NCI-H524 (cell line): ENCODE results near the gene GPR33.
"Not testable (repeated sequence)": the region's sequence is repeated elsewhere in the genome, so short reads cannot be mapped to it uniquely, and the experiment has no call there.

Source experiments
- DNase-seq, 2 experiments: peaks; one replicate each; lab custom pipeline; 2025; lab: John Stamatoyannopoulos, UW

The GPR33 gene

GRCh38 chr14:31461545-31461944, 26.3 kb downstream of the GPR33 start:
- DNase-seq: no peak

GRCh38 chr14:31457665-31458659, 29.9 kb downstream of the GPR33 start:
- no peak for DNase-seq

GRCh38 chr14:31456841-31457664, 30.8 kb downstream of the GPR33 start, which contains the start of gene DTD2:
TSS of gene DTD2 (minus strand) at chr14:31457506. CDS start at chr14:31457393, 113 bp downstream.
- peak; percentile 98 to 99 for DNase-seq

- peak in 1 of 2 experiments; percentile 70 for DNase-seq
Observed at GRCh38 chr14:31449971-31450610, 37.7 kb downstream of the GPR33 start.

- DNase-seq: no peak
Observed at GRCh38 chr14:31449136-31449535, 38.7 kb downstream of the GPR33 start.

- no peak for DNase-seq
Observed at GRCh38 chr14:31445703-31446102, 42.1 kb downstream of the GPR33 start.

- no peak for DNase-seq
Observed at GRCh38 chr14:31442284-31442683, 45.6 kb downstream of the GPR33 start.

- no peak for DNase-seq
Observed at GRCh38 chr14:31441273-31442111, 46.3 kb downstream of the GPR33 start.

GRCh38 chr14:31440280-31440679, 47.6 kb downstream of the GPR33 start:
- no peak for DNase-seq

GRCh38 chr14:31439561-31439960, 48.3 kb downstream of the GPR33 start:
- no peak for DNase-seq

- not testable (repeated sequence) for DNase-seq
Observed at GRCh38 chr14:31437045-31437691, 50.7 kb downstream of the GPR33 start.

GRCh38 chr14:31435276-31435675, 52.6 kb downstream of the GPR33 start:
- DNase-seq: peak in 1 of 2 experiments; percentile 14
